HG03432 (cell line): ENCODE measurements around the gene GABRB3.
"Not testable (repeated sequence)": the region's sequence is repeated elsewhere in the genome, so short reads cannot be mapped to it uniquely, and the experiment has no call there.

ENCODE experiments used
- ATAC-seq: cut with Tn5 transposase; IDR thresholded peaks from one replicate; pipeline ENCODE4 v1.9.1; 2021; ENCODE audit warnings: mild to moderate bottlenecking, moderate library complexity; ENCODE audit not compliant: unreplicated experiment

GABRB3 gene

GRCh38 chr15:26736502-26737248, 36.2 kb downstream of the GABRB3 start:
- ATAC-seq: no peak

DNA sequence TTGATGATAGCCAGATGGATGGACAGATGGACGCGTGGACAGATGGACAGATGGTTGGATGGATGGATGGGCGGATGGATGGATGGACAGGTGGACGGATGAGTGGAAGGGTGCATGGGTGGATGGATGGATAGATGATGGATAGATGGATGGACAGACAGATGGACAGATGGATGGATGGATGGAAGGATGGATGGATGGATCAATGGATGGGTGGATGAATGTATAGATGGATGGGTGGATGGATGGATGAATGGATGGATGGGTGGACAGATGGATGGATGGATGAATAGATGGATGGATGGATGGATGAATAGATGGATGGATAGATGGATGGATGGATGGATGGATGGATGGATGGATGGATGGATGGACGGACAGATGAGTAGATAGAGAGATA, 40.9 kb downstream of the GABRB3 start:
- ATAC-seq: no peak

GRCh38 chr15:26729581-26729980, 43.3 kb downstream of the GABRB3 start:
- no peak for ATAC-seq

DNA sequence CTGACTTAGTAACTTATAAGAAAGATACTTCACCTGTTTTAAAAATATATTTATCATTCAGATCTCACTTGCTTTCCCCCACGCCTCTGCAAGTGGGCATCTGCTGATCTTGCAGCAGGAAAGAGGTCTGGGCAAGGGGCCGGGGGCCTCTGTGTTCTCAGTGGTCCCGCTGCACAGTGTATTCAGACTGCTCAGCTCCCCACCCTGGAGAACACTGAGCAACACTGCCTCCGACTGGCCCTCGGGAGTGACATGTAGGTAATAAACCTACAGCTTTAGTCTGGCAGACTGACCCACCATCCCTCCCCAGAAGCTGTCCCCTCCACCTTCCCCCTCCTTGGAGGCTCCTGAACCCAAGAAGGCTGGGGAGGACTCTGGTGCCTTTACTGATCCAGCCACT, 43.8 kb downstream of the GABRB3 start:
- no peak for ATAC-seq

DNA sequence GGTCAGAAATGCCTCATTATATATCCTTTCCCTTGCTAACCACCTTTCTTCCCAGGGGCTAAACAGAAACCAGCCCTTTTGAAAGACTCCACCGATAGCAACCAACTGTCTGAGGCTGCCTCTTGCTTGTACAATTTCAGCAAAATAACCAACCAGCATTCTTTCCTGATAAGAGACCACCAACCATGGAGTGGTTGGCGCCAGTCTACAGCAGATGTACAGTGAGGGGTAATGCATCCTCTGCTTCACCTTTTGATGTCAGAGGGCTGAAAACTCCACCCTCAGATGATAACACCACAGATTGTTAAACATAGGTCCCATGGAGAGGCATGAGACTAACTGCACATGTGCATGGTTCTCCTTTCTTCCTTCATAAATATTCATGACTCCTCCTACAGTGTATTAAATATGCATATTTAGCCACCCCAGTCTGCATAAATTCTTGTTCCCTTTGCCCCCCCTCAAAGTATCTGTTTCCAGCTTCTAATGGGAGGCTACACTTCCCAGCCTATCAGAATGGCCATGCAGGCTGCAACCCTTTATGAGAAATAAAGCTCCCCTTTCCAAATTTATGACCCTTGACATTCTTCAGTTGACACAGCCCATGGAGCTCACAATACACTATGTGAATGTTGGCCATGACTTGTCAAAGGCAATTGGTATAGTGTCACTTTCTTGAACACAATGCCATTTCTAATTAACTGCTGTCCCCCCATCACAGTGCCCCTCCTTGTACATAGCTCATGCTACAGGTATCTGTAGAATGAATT, 48.3 kb downstream of the GABRB3 start:
- no peak for ATAC-seq

GRCh38 chr15:26722621-26723160, 50.2 kb downstream of the GABRB3 start:
- no peak for ATAC-seq

- no peak for ATAC-seq
These were observed 51.5 kb downstream of the GABRB3 start for GRCh38 chr15:26721232-26721967.

- no peak for ATAC-seq
These were observed 52.3 kb downstream of the GABRB3 start for GRCh38 chr15:26720546-26720945.

GRCh38 chr15:26719866-26720265, 53.0 kb downstream of the GABRB3 start:
- ATAC-seq: not testable (repeated sequence)

DNA sequence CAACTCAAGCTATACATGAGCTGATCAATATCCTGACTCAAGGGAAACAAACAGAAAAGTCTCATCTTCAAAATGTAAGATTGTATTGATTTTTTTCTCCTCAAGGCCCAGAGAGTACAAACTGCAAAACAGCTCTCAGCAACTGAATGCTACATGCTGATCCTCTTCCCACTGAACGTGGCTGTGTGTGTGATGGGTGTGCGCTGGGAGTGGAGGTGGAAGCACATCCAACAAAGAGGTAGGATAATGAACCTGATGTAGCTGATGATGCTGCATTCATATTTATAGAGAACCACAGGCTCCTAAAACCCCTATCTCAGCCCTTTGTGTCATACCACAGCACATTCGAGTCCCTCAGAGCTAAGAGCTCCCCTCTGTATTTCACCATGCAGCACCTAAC, 56.8 kb downstream of the GABRB3 start:
- ATAC-seq: no peak

GRCh38 chr15:26713498-26713897, 59.4 kb downstream of the GABRB3 start:
- ATAC-seq: no peak

DNA sequence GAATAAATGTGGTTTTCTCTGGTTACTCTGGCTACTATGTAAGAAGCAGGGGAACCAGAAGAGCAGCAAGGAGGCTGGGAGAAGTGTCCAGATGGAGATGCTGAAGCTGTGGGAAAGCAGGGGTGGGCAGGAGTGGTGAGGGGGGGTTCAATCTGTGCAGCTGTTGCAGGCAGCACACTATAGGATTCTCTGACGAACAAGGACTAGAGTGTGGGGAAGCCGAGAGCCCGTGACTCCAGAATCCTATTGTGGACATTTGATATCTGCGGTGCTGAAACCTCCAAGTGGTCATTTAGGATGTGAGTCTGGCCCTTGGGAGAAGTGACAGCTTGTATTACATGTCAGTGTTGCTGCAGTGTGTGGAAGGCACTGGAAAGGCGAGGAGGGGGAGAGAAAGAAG, 60.5 kb downstream of the GABRB3 start:
- ATAC-seq: no peak

- no peak for ATAC-seq
These were observed 61.4 kb downstream of the GABRB3 start for GRCh38 chr15:26711445-26711844.

DNA sequence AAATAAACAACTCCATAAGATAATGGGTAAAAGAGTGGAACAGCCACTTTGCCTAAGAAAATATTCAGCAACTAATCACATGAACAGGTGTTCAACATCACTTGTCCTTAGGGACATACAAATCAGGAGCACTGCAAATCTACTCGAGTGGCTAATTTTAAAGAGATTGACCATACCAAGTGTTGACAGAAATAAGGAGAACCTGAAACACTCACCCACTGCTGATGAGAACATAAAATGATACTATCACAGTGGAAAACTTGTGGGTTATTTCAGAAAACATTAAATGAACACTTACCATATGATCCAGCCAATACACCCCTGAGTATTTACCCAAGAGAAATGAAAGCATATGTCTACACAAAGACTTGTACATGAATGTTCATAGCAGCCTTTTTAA, 70.5 kb downstream of the GABRB3 start:
- no peak for ATAC-seq

DNA sequence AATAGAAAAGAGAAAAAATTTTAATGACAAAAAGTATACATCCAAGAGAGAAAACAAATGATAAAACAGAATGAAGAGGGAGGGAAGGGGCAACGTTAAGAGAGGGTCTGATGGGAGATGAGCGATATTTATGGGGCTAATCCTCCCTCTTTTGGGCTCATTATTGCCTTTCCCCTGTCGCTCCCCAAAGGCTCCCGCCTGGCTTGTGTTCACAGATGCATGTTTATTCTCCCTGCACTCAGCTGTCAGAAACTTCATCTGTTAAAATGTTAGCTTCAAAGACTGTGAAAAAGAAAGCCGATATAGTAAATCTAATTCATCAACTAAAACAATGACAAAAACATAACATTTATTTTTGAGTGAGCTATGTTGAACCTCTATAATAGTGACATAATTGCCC, 74.3 kb downstream of the GABRB3 start:
- ATAC-seq: no peak

GRCh38 chr15:26697913-26698312, 75.0 kb downstream of the GABRB3 start:
- ATAC-seq: no peak

- no peak for ATAC-seq
These were observed 81.6 kb downstream of the GABRB3 start for GRCh38 chr15:26691249-26691648.

GRCh38 chr15:26690778-26691177, 82.1 kb downstream of the GABRB3 start:
- ATAC-seq: no peak

GRCh38 chr15:26689462-26689861, 83.4 kb downstream of the GABRB3 start:
- ATAC-seq: no peak

DNA sequence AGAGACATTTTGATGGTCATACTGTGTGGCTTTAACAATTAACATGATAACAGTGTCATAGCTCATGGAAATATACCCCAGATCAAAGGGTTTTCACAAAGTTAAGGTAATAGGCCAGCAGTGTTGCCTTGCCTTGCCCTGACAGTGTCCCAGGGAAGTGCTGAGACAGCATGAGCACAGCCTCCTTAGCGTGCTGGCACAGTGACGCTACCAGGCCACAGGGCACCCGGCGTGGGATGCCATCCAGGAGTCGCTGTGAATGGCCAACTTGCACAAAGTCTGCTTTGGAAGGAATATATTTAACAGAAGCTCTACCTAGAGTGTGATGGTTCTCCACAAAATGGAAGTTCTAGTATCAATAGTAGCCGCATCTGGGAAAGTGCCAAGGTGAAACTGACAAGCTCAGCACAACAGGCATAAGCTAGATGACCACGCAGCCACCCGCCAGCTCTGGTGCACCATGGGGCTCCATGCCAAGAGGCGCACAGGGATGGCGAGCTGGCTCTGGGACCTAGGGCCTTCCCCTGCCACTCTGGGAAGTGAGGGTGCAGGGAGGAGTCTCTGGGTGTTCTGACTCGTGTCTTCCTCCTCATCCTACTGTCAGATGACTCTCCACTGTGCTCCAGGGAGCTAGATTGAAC, 86.2 kb downstream of the GABRB3 start:
- ATAC-seq: no peak

DNA sequence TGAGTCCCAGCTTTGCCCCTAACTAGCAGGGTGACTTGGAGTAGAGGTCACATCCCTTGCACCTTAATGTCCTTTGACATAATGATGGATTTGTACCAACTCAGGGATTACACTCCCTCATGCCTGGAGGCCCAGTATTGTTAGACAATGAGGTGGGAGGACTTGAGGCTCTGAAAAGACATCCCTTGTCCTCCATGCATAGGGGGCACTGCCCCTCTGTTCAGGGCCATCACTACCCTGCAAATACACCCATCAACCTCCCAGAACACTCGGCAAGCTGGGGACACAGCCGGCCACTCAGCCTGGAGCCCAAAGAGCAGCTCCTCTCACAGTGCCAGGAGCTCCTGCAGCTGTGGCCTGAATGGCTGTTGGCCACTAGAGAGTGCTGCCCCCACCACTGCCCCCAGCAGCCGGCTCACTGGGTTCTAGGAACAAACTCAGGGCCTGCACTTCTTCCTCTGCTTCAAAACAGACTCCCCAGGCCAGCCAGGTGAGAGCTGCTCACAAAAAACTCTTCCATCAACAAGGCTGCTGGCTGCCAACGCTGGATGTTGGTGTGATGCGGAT, 90.2 kb downstream of the GABRB3 start:
- ATAC-seq: no peak
